OCI-LY3 (cell line): ENCODE data around the gene ASIC4.

Experiments
- EZH2phosphoT487 ChIP-seq: fragments of 200-600 bp; shearing (Covaris generic); IDR thresholded peaks from 2 replicates; pipeline ENCODE4 v1.6.1; 2018; ENCODE audit warnings: antibody characterized with exemption, mixed run types, low read depth
- TF ChIP-seq, protein P1 (sequence below): fragments of 200-600, 300-600 bp; sonication (generic); IDR thresholded peaks from 2 replicates; pipeline ENCODE4 v1.5.1; 2014; ENCODE audit warnings: antibody characterized with exemption, low read length, low read depth

DNA sequence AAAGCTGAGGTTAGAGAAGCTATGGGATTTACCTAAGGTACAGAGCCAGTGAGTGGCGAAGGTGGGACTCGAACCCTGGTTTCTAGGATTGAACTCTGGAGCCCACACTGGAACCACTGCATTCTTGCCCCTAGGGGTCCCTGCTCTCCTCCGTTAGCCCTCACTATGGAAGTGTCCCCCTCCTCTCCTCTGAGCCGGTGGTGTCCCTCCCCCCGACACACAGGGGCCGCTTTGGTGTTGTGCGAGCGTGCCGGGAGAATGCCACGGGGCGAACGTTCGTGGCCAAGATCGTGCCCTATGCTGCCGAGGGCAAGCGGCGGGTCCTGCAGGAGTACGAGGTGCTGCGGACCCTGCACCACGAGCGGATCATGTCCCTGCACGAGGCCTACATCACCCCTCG lies 24.1 kb upstream of the ASIC4 start:
- TF ChIP-seq, protein P1, sequence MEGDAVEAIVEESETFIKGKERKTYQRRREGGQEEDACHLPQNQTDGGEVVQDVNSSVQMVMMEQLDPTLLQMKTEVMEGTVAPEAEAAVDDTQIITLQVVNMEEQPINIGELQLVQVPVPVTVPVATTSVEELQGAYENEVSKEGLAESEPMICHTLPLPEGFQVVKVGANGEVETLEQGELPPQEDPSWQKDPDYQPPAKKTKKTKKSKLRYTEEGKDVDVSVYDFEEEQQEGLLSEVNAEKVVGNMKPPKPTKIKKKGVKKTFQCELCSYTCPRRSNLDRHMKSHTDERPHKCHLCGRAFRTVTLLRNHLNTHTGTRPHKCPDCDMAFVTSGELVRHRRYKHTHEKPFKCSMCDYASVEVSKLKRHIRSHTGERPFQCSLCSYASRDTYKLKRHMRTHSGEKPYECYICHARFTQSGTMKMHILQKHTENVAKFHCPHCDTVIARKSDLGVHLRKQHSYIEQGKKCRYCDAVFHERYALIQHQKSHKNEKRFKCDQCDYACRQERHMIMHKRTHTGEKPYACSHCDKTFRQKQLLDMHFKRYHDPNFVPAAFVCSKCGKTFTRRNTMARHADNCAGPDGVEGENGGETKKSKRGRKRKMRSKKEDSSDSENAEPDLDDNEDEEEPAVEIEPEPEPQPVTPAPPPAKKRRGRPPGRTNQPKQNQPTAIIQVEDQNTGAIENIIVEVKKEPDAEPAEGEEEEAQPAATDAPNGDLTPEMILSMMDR: no peak
- no peak for TF ChIP-seq EZH2phosphoT487
